T follicular helper cell (primary cell): Measurements from ENCODE around the gene WNK1.

Experiments used
- DNase-seq: peaks from one replicate; pipeline ENCODE4 v3.0.0-alpha.2; 2020; ENCODE audit warnings: low read depth

WNK1 gene

GRCh38 chr12:951176-951575 is 198.8 kb downstream of the WNK1 start:
- DNase-seq = no peak

DNA sequence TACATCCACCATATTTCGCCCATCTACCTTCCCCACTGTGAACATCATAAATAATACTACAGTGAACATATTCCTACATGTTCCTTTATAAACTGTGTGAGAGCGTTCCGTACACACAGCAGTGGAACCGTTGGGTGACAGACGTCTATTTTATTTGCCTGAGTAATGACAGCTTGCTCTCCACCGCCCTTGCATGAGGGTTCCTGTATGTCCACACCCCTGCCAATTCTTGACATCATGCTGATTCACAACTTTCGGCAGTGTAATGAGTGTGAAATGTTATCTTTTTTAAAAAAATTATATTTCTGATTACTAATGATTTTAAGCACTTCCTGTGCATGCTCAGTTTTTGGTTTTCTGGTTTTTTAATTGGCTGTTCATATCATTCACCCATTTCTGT is 201.4 kb downstream of the WNK1 start:
- DNase-seq = no peak

DNA sequence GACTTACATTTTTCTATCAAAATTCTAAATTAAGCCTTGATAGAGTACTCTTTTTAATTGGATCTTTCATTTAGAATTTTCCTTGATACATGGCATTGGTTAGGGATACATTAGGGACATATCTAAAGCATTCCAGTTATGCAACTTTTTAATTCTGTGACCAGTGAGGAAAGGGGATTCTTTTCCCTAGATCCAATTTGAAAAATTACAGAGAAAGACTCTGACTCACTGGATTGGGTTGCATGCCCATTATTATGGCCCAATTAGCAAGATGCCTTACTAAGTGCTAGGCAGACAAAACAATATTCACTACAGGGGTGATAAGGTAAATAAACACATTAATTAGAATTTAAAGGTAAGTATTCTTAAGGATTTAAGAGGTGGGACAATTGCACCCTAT is 202.4 kb downstream of the WNK1 start:
- no peak for DNase-seq

GRCh38 chr12:955939-956338 is 203.6 kb downstream of the WNK1 start:
- DNase-seq = no peak

DNA sequence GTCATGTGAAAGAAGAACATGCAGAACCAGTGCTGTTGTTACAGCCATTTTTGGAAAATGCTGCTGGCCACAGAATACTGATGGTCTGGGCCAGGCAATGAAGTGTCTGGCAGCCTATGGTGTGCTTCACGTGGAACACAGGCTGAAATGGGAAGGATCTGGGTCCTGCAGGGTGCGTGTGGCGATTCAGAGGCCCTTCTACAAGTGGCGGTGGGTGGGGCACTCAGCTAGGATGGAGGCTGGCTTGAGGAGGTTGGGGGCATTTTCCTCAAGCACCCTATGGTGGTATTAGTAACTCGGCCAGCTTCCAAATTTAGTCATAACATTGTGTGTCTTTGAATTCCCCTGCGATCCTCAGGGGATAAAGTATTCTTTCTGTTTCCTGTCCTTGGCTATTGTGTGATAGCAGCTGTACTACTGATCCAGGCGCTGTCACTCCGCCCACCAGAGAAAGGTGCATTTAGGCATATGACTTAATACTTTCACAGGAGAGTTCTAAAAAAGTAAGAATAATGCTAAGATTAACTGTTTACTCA is 206.3 kb downstream of the WNK1 start:
- no peak for DNase-seq
